Endothelial cell of umbilical vein (primary cell): ENCODE measurements around the gene GAB2.

Experiments
- CTCF ChIP-seq, 2 donors: IDR thresholded peaks; 1 replicate in 1 of 2; 2 replicates in 1 of 2; pipeline ENCODE4 v1.5.1; 2011; ENCODE audit warnings: low read length in 2 of 2, mild to moderate bottlenecking in 2 of 2, moderate library complexity in 2 of 2, control low read depth in 1 of 2, inconsistent platforms in 1 of 2, low read depth in 1 of 2; ENCODE audit not compliant: insufficient read depth in 1 of 2; ENCODE audit errors: extremely low read depth in 1 of 2
- EZH2 ChIP-seq: IDR thresholded peaks from 2 replicates; pipeline ENCODE4 v1.6.1; 2012; ENCODE audit warnings: borderline replicate concordance, low read depth, mild to moderate bottlenecking, moderate library complexity, low read length, inconsistent platforms; ENCODE audit not compliant: severe bottlenecking
- POLR2AphosphoS5 ChIP-seq: IDR thresholded peaks from 2 replicates; pipeline ENCODE4 v1.6.1; 2012; ENCODE audit warnings: low read depth, mild to moderate bottlenecking, control low read depth, low read length, moderate library complexity; ENCODE audit not compliant: insufficient read depth

GRCh38 chr11:78339483-78339882 is 78.1 kb downstream of the GAB2 start:
- TF ChIP-seq EZH2 (no peak), POLR2AphosphoS5 (no peak), CTCF (IDR thresholded peaks at IDR 0.05; ENCODE audit: extremely low read depth in 1 of 2, insufficient read depth in 1 of 2, low read depth in 1 of 2, low read length in 2 of 2) (no peak)
